Skeletal muscle cell (primary cell): ENCODE results near the gene PGAP2.

Experiments
- DNase-seq: peaks from one replicate; pipeline ENCODE4 v3.0.0-alpha.2; 2010; ENCODE audit warnings: low read depth
- H3K4me3 ChIP-seq: 2 replicates; pipeline ENCODE4 v1.5.1; 2011; ENCODE audit warnings: low read depth, mild to moderate bottlenecking, control low read depth, low read length, moderate library complexity

PGAP2 gene

DNA sequence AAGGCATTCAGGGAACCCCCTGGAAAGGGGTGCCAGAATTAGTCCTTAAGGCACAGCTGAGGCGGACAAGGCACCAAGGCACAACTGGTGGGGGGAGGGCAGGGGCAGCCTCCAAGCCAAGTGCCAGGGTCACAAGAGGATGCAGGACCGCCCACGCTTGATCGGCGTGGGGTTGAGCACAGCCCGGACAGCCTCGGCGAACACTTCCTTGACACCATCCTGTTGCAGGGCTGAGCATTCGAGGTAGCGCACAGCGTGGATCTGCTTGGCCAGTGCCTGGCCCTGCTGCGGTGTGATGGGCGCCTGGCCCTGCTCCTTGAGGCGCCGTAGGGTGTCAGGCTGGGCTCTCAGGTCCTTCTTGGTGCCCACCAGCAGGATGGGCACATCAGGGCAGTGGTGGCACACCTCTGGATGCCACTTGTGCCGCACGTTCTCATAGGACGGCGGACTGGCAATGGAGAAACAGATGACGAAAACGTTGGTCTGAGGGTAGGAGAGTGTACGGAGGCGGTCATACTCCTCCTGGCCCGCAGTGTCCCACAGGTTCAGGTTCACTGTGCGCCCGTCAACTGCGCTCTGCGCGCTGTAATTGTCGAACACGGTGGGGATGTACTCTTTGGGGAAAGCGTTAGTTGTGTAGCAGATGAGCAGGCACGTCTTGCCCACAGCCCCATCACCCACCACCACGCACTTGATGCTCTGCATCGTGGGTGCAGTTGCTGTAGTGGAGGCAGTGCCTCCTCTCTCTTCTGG lies 19.2 kb downstream of the PGAP2 start:
- no peak overlapping the region for H3K4me3 ChIP-seq
- no peak for DNase-seq

- no peak overlapping the region for H3K4me3 ChIP-seq
- DNase-seq = no peak
These were observed 21.7 kb downstream of the PGAP2 start for GRCh38 chr11:3830088-3830487.

DNA sequence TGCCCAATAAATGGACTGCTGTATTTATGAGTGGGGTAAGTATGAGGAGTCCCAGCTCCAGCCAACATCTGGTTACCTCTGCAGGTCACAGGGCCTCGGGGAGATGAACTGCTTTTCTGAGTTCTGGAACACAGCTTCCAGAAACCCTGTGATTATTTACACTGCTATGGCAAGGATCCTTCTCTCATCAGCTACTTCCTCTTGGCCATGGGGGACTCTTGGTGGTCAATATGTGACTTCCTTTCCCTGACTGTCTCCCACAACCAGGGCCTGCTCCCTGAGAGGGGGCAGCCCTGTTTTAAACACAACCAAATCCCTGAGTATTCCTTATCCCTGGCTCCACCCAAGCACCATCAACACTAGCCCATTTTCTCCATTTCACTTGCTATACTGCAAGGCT lies 22.4 kb downstream of the PGAP2 start:
- DNase-seq = no peak

GRCh38 chr11:3831378-3832239 lies 23.2 kb downstream of the PGAP2 start:
- no peak overlapping the region for H3K4me3 ChIP-seq
- no peak for DNase-seq

More for the DNA sequence above, 22.4 kb downstream of the PGAP2 start:
- no peak overlapping the region for H3K4me3 ChIP-seq

DNA sequence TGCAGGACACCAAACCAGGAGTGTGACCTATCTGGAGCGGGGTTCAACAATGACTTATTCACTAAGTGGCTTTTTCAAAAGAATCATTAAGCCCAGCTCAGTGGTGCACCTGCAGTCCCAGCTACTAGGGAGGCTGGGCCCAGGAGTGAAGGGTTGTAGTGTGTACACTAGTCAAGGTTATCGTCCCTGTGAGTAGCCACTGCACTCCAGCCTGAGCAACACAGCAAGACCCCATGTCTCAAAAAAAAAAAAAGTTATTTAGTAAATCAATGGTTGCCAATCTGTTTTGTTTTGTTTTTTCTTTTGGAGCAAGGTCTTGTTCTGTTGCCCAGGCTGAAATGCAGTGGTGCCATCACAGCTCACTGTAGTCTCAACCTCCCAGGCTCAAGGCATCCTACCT lies 24.5 kb downstream of the PGAP2 start:
- no peak overlapping the region for H3K4me3 ChIP-seq
- DNase-seq = no peak

GRCh38 chr11:3833449-3833848 lies 25.1 kb downstream of the PGAP2 start:
- H3K4me3 ChIP-seq = no peak overlapping the region
- no peak for DNase-seq

DNA sequence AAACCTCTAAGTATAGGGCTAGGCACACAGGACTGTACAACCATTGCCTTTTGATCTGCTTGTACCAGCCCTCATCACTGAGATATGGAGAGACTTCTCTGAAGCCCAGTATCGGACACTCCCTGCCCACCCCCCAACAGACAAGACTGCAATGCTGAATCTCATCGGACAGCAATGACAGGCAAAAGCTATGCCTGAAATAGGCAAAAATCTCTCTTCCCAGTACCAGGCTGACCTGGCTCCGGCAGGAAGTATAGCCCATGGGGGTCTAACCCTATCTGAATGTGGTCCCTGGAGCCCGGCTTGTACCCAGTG lies 25.9 kb downstream of the PGAP2 start:
- H3K4me3 ChIP-seq = no peak overlapping the region
- no peak for DNase-seq

DNA sequence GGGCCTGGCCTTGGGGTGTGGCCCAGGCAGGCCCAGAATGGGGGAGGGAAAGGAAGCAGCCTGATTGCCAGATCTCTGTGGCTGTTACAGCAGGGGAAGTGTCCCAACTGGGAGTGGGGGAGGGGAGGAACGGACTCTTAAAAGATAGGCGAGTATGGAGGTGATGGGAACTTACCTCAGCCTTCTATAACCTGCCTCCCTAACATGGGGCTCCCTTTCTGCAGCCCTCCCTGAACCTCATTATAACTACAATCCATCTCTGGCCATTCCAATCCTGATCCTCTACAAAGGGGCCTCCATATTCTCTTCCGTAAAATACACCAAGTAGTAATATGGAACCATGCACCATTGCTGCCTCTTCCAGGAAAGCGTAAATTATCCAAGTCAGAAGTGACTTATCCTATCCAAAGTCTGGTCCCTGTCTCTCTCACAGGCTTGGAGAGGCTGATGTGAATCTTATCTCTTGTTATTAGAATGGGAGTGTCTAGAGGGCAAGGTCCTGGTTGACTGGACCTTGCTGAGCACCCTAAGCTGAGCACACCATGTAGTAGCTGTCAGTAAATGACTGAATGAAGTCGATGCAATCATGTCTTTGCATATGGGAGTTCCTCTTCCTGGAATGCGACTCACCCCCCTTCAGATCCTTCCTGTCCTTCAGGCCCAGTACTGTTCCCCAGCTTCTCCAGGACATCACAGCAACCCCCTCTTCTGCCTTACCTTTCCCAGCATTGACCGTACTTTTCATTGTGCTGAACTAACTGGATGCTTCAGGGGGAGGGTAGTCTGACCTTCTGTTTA lies 26.5 kb downstream of the PGAP2 start:
- no peak overlapping the region for H3K4me3 ChIP-seq
- no peak for DNase-seq

- no peak overlapping the region for H3K4me3 ChIP-seq
- no peak for DNase-seq
These were observed 27.4 kb downstream of the PGAP2 start for GRCh38 chr11:3835751-3836150.

DNA sequence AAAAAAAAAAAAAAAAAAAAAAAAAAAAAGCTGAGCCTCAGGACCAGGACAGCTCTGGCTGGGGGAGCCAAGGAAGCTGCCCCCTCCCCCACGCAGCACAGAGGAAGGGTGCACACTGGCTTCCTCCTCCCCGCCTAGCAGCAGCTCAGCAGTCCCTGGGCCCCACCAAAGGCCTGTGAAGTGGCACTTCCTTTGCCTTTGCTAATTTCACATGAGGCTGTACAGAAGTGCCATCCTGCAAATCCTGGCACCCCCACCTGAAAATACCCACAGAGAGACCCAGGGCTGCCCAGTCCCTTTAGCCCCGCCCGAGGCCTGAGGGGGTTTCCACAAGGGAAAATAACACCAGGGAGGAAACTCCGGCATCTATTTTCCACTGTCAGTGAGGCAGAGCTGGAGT lies 28.5 kb downstream of the PGAP2 start:
- DNase-seq = no peak
- no peak overlapping the region for H3K4me3 ChIP-seq

GRCh38 chr11:3837793-3838192 lies 29.4 kb downstream of the PGAP2 start:
- H3K4me3 ChIP-seq = no peak overlapping the region
- no peak for DNase-seq

DNA sequence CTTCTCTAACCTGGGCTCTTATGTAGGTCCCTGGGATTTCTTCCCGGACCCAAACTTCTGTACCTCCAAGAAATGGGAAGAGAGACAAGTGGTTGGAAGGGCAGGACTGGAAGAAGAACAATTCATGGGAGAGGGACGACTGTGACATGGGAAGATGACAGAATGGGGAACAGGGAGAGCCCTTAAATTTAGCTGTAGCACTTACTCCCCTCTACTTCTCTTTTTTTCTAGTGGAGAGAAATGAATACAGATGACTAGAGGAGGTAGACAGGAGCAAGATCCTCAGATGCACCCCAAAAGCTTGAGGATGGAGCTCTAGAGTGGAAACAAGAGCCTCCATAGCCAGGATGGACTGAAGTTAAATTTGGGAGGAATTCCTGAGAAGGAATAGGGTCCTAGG lies 30.1 kb downstream of the PGAP2 start:
- no peak overlapping the region for H3K4me3 ChIP-seq

GRCh38 chr11:3840004-3840869 lies 31.9 kb downstream of the PGAP2 start:
- no peak for DNase-seq
- peak overlapping the region; percentile 75 for H3K4me3 ChIP-seq

More for the DNA sequence above, 30.1 kb downstream of the PGAP2 start:
- no peak for DNase-seq

DNA sequence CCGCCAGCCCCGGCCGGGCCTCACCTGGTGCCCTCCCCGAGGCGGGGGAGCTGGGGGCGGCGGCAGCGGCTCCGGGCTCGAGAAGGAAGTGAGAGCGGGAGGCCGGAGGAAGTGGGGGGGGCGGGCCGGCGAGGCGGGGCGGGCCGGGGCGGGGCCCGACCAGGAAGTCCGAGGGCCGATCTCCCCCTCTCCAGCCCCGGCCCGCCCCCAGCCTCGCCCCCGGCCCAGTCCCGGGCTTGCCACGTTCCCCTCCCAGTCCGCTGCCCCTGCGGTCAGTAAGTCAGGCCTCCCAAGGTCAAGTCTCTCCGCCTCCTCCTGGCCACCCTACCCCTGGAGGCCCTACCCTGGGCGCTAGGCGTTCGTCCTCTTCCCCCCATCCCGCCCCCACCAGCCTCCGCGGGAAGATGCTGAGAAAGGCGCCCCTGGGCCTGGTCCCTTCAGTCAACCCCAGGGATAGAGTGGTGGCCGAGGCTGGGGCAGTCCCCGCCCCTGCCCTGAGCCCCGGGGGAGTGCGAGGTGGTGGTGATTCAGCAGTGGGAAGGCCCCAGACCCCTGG lies 32.6 kb downstream of the PGAP2 start, which contains the start of gene RHOG:
Gene RHOG (minus strand): TSS at position 90 of the 556 bp plus-strand sequence. CDS start 12,821 bp downstream, outside the sequence.
- peak within 1 kb of the TSS; percentile 75 for H3K4me3 ChIP-seq
- DNase-seq = peak; percentile 42

DNA sequence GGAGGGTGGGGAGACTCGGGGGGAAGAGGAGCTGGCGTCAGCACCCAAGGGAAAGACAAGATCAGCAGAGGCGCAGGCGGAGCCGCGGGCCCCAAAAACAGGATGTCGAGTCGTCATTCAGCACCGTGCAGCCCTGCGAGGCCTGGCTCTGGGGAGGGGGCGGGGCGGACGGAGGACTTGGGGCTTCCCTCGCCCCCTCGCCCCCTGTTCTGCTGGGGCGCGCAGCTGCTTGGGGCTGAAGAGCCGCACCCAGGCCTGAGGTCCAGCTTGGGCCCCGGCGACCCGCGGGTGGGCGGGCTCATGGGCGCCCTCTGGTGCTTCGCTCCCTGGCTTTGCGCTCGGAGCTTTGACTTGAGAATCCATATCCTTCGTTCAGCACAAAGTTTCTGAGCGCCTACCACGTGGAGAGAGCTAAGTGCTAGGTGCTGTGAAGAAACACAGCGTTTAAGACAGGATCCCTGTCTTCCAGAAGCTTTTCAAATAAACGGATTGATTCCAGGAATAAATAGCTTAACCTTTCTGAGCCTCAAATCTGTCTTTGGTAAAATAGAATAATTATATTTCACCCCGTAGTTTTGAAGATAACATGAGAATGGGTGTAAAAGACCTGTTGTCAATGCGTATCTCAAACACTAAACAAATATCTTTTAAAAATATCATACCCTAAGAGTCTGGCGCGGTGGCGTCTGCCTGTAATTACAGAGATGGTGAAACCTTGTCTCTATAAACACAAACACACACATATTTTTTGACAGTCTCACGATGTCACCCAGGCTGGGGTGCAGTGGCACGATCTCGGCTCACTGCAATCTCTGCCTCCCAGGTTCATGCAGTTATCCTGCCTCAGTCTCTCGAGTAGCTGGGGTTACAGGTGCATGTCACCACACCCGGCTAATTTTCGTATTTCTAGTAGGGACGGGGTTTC lies 33.3 kb downstream of the PGAP2 start:
- peak overlapping the region; percentile 75 for H3K4me3 ChIP-seq
- peak; percentile 57 for DNase-seq

- H3K4me3 ChIP-seq = no peak overlapping the region
- DNase-seq = no peak
These were observed 35.0 kb downstream of the PGAP2 start for GRCh38 chr11:3843326-3843725.

DNA sequence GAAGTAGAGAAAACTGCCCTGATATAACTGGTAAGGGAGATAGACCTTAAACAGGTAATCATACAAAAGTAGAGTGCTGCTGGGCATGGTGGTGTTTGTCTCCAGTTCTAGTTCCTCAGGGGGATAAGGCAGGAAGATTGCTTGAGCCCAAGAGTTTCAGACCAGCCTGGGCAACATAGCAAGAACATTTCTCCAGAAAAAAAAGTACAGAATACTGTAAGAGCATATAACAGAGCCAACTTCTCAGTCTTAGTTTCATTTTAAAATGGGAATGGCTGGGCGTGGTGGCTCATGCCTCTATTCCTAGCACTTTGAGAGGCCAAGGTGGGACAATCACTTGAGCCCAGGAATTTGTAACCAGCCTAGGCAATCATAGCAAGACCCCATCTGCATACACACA lies 36.9 kb downstream of the PGAP2 start:
- DNase-seq = no peak
- H3K4me3 ChIP-seq = no peak overlapping the region

DNA sequence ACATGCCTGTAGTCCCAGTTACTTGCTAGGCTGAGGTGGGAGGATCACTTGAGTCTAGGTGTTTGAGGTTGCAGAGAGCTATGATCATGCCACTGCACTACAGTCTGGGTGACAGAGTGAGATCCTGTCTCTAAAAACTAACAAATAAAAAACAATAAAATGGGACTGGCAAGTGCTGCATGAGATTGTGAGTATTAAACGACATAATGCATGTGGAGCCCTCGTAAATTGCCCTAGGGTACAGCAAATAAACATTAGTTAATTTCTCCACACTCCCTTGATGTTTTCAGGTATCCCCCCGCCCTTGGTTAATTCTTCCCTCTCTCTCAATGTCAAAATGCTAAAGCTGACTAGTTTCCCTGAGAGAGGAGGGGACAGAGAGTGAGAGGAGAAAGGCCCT lies 37.3 kb downstream of the PGAP2 start:
- DNase-seq = no peak
- no peak overlapping the region for H3K4me3 ChIP-seq
